AG10803 (cell line): ENCODE results near the gene EVL.
"Not testable (repeated sequence)": the region's sequence is repeated elsewhere in the genome, so short reads cannot be mapped to it uniquely, and the experiment has no call there.

Source experiments
- DNase-seq: peaks from one replicate; pipeline ENCODE4 v3.0.0; 2010; ENCODE audit warnings: low read depth
- H3K4me3 ChIP-seq: 2 replicates; pipeline ENCODE4 v1.5.1; 2011; ENCODE audit warnings: mild to moderate bottlenecking, low read length, control low read depth
- TF ChIP-seq, protein P1 (sequence below): conservative IDR thresholded peaks from 2 replicates; pipeline ENCODE4 v1.5.1; 2011; ENCODE audit warnings: mild to moderate bottlenecking, low read length, control low read depth, inconsistent platforms

The EVL gene

DNA sequence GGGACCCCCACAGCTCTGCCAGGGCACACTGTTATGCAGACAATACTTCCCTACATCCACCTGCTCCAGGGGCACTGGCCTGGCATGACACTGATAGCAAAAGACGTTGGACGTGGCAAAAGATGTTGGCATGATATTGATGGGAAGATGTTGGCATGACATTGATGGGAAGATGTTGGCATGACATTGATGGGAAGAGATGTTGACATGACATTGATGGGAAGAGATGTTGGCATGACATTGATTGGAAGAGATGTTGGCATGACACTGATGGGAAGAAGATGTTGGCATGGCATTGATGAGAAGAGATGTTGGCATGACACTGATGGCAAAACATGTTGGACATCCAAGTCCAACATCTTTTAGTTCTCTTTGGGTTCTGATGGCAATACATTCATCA is 105.7 kb downstream of the EVL start:
- H3K4me3 ChIP-seq = no peak overlapping the region
- TF ChIP-seq, protein P1, sequence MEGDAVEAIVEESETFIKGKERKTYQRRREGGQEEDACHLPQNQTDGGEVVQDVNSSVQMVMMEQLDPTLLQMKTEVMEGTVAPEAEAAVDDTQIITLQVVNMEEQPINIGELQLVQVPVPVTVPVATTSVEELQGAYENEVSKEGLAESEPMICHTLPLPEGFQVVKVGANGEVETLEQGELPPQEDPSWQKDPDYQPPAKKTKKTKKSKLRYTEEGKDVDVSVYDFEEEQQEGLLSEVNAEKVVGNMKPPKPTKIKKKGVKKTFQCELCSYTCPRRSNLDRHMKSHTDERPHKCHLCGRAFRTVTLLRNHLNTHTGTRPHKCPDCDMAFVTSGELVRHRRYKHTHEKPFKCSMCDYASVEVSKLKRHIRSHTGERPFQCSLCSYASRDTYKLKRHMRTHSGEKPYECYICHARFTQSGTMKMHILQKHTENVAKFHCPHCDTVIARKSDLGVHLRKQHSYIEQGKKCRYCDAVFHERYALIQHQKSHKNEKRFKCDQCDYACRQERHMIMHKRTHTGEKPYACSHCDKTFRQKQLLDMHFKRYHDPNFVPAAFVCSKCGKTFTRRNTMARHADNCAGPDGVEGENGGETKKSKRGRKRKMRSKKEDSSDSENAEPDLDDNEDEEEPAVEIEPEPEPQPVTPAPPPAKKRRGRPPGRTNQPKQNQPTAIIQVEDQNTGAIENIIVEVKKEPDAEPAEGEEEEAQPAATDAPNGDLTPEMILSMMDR = no peak
- no peak for DNase-seq

DNA sequence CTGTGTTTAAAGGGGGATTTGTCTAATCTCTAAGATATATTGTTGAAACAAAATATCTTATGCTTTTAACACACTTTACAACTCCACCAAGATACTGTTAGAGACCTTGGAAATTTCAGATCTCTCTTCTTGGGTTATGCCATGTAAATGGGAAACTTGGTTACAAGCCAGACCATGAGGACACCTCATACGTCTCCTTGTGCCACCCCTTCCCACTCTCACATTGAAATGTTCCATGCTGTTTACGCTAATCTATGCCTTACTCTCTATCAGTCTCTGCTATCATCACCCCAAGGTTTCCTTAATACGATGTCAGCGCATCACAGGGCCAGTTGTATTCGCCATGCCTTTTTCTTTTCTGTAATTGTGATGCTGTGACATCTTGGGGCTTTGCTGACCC is 107.6 kb downstream of the EVL start:
- TF ChIP-seq, protein P1 = no peak
- DNase-seq = no peak
- H3K4me3 ChIP-seq = no peak overlapping the region

DNA sequence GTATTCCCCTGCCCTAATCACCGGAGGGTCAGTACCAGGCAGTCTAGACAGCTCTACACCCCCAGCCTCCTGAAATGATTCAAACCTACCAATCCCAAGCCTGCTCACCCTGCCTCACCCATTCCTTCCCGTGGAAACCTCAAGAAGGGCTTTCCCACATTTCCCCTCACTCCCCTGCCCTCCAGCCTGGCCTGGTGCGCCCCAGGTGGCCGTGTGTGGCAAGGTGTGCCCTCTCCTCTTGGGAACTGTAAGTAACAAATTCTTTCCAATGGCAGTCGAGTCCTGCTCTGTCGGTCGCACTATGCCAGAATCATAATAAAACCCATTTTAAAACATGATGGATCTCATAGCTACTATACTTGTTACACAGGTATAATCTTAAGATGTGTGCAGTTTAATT is 108.1 kb downstream of the EVL start:
- TF ChIP-seq, protein P1 = no peak
- no peak overlapping the region for H3K4me3 ChIP-seq
- DNase-seq = no peak

DNA sequence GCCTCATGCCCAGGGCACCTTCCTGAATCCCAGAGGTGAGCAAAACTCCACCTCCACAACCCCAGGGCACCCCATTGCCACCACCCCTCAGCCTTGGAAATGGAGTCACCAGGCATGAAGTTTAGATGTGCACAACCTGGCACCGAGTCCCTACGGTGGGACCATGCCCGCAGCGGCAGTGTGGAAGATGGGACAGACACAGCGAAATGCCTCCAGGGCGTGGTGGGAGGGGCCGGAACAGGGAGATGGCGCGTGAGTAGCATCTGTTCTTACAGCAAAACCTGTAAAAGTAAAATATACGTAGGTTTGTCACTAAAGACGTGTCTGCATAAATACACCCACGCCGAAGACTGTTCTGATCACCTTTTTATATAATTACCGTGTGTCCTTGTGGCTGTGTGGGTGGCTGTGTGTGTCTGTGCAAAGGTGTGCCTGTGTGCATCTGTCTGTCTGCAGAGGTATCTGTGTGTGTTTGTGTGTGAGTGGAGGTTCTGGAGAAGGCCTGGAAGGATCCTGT is 111.6 kb downstream of the EVL start:
- no peak for DNase-seq
- TF ChIP-seq, protein P1 = no peak
- no peak overlapping the region for H3K4me3 ChIP-seq

DNA sequence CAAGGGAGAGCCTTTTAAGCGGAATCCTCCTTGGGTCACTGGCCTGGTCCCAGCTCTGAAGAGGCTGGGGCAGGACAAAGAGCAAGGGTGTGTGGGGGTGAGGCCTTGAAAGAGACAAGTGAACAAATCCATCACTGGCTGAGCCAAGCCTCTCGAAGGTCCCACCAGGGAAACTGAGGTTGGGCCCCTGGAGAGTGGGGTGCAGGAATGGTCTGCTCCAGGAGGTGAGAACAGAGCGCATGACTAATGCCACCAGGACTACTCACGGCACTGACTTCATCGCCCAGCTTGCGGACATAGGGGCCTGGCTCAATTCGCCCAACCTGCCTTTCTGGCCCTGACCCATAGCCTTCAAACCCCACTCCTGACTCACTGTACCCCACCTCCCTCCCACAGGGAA is 113.5 kb downstream of the EVL start:
- no peak overlapping the region for H3K4me3 ChIP-seq
- TF ChIP-seq, protein P1 = no peak
- DNase-seq = no peak

DNA sequence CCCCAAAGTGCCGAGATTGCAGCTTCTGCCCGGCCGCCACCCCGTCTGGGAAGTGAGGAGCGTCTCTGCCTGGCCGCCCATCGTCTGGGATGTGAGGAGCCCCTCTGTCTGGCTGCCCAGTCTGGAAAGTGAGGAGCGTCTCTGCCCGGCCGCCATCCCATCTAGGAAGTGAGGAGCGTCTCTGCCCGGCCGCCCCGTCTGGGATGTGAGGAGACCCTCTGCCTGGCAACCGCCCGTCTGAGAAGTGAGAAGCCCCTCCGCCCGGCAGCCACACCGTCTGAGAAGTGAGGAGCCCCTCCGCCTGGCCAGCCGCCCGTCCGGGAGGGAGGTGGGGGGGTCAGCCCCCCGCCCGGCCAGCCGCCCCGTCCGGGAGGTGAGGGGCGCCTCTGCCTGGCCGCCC is 115.4 kb downstream of the EVL start:
- DNase-seq = not testable (repeated sequence)

DNA sequence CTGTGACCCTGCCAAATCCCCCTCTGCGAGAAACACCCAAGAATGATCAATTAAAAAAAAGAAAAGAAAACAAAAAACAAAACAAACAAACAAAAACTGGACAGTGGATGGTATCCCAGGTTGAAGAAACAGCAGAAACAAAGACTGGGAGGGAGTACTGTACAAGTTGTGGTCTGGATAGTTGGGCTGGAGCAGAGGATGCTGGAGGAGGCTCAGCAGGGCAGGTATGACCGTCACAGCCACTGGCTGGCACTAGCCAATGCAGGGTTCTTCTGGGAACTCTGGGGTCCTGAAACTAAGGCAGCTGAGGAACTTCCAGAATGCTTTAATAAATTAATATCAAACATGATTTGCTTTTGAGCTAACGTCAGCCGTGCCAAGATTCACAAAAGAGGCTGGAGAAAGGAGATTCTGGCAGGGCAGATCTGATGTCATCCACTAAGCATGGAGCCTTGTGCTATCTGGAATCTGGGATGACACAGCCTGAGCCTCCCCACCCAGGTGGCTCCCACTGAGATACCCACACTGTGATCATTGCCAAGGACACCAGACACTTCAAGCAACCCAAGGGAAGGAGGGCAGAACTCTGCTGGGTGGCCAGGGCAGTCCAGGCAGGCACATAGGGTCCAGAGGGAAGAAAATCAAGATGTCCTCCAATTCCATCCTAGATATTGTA is 116.8 kb downstream of the EVL start:
- not testable (repeated sequence) for DNase-seq, H3K4me3 ChIP-seq

More for the DNA sequence above, 115.4 kb downstream of the EVL start:
- not testable (repeated sequence) for H3K4me3 ChIP-seq

DNA sequence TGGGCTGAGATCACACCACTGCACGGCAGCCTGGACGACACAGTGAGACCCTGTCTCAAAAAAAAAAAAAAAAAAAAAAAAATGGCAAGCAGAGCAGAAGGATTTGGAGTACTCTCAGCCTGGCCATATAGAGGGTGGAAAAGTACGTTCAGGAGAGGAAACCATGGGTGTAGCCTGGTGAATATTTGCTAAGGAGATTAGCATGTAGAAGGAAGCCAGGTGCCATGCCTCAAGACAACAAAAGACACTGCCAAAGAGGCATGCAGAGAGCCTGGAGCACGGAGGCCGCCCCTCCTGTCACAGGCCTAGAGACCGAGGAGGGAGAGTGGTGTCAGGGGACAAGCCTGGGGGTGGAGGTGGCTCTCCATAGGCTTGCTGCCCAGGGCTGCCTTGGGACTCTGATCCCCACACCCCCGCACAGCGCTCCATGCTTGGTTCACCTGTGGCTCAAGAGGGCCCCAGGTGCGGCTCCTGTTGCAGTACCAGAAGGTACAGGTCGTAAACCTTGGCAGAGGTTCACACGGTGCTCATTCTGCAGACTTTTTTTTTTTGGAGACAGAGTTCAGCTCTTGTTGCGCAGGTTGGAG is 122.1 kb downstream of the EVL start:
- no peak overlapping the region for H3K4me3 ChIP-seq
- TF ChIP-seq, protein P1 = no peak
- DNase-seq = no peak
